HG03565 (cell line): ENCODE measurements around the gene DNAJB8.

Source experiments
- ATAC-seq: cut with Tn5 transposase; IDR thresholded peaks from one replicate; pipeline ENCODE4 v1.9.1; 2021; ENCODE audit warnings: mild to moderate bottlenecking, moderate library complexity; ENCODE audit not compliant: unreplicated experiment

Gene DNAJB8

GRCh38 chr3:128449111-128449638 lies 17.5 kb downstream of the DNAJB8 start:
- no peak for ATAC-seq

DNA sequence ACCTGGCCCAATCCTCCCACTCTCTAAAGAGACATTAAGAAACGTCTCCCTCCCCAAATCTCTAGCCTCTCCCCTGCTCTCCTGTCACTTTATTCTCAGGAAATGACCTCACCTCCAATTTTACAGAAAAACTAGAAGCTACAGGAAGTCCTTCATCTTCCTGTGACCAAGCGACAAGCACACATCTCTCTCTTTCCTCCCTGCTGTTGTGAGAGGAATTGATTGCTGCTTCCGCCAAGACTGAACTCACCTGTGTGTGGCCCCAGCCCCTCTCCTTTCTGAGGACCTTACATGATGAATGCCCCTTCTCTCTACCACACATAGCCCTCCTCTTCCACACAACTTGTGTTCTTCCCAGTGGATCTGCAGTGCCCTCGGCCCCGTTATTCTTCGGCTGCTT lies 18.2 kb downstream of the DNAJB8 start:
- no peak for ATAC-seq

- no peak for ATAC-seq
These were observed 19.1 kb downstream of the DNAJB8 start for GRCh38 chr3:128447561-128448013.

GRCh38 chr3:128446821-128447220 lies 19.9 kb downstream of the DNAJB8 start:
- ATAC-seq = no peak

DNA sequence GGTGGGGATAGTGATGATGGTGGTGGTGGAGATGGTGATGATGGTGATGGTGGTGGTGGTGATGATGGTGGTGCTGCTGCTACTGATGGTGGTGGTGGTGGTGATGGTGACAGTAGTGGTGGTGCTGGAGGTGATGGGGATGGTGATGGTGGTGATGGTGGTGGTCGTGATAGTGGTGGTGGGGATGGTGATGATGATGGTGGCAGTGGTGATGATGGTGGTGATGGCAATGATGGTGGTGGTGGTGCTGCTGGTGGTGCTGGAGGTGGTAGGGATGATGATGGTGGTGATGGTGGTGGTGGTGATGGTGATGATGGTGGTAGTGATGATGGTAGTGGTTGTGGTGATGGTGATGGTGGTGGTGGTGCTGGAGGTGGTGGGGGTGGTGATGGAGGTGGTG lies 21.3 kb downstream of the DNAJB8 start:
- ATAC-seq = no peak

- ATAC-seq = no peak
These were observed 22.9 kb downstream of the DNAJB8 start for GRCh38 chr3:128443771-128444170.

DNA sequence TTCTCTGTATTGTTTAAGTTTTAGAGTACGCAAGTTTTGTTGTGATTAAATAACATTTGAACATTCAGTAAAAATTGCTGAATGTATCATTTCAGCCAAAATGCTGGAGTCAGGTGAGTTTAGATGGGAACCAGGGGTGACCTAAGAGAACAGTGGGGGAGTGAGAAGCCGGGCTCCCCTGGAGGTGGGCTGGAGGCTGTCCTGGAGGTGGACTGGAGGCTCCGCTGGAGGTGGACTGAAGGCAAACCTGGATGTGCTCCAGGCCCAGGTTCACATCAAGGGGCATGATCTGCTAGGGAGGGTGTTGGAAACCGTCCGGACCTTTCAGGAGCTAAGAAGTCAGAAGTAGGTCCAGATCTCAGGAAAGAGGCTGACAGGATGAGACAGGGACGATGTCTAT lies 23.7 kb downstream of the DNAJB8 start:
- no peak for ATAC-seq

GRCh38 chr3:128442070-128442469 lies 24.6 kb downstream of the DNAJB8 start:
- no peak for ATAC-seq

- ATAC-seq = no peak
These were observed 27.5 kb downstream of the DNAJB8 start for GRCh38 chr3:128439226-128439625.

DNA sequence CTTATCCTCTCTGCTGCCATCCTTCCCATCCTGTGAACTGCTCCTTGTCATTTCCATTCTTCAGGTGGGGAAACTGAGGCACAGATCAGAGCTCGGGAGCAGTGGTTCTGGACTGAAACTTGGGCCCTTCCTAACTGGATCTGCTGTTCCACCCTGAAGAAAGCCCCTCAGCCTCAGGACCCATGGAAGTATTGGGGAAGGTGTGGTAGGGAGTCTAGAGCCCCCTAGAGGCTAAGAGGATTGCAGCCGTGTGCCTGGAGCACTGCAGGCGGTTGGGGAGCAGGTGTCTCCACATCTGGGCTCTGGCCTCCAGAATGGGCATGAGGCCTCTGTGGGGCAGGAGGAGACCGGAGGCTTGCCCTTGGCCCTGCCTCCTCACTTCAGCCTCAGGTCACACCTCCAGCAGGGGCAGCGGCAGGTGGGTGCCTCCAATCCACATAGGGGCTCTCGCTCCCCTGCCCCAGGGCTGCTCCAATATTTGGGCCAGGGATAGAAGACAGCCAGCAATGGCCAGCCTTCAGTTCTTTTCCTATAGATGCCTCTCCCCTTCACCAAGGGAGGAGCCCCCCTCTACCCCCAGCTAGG lies 28.1 kb downstream of the DNAJB8 start:
- no peak for ATAC-seq

- ATAC-seq = no peak
These were observed 30.5 kb downstream of the DNAJB8 start for GRCh38 chr3:128436214-128436613.

- ATAC-seq = no peak
These were observed 31.1 kb downstream of the DNAJB8 start for GRCh38 chr3:128435561-128435960.

DNA sequence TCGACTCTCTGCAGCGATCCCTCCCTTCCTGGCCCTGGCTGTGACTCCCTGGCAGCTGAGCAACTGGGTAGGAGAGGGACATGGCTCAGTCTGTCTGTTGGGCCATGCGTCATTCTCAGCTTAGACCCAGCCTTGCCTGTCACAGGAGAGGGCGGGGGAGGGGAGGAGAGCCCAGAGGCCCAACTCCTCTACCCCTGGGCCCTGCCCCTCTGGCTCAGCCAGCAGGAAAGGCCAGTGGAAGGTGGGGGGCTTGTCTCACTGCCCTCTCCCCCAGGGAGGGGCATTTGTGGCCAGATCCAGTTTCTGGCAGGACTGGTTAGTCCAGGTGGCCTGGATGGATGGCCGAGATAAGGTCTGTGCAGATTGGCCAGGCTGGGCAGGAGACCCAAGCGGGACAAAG lies 31.6 kb downstream of the DNAJB8 start:
- no peak for ATAC-seq

GRCh38 chr3:128434524-128434923 lies 32.2 kb downstream of the DNAJB8 start:
- ATAC-seq = no peak

DNA sequence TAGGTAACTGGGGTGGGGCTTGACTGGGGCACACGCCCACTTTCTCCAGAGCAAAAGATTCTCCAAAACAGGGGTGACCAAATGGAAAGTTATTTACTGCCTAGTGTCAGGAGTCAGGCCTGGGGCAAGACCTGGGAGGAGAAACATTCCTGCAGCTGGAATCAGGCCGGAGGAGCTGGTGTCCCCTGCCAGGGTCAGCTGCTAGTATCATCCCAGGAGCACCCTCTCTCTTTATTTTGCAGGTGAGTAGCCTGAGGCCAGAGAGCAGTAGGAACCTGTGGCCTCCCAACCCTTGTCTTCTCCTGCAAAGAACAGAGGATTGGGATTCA lies 32.9 kb downstream of the DNAJB8 start:
- ATAC-seq = no peak

DNA sequence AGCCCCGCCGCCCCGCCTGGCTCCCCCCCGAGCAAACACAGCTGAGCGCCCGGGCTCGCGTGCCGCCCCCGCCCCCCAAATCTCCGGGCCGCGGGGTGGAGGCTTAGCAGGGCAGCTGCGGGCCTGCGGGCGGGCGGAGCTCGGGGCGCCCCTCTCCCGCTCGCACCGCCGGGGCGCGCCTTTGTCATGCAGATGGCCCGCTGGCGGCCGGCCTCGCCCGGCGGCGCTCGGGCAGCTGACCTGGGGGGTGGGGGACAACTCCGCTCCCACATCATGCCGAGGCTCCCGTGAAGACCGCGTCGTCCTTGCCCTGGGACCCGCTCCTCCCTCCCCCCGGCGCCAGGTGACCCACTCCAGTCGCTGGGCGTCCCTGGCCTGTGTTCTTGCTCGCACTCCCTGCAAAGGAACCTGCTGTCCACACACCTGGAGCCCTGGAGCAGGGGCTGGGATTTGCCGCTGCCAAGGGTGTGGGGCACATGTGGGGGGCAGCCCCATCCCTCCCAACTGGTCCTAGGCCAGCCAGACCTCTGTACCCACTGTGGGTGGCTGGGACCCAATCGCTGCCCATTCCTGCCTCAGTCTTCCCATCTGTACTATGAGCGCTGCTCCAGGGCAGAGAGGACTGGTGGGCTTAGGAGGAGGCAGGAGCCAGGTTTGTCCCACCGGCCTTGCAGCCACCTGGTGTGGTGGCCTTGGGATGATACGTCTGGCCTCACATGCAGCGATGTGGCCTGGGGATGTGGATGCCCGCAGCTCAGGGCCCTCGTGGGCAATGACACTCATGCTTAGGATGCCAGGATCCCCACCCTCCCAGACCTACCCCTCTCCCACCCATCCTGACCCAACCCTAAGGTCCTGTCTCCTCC lies 33.5 kb downstream of the DNAJB8 start:
- no peak for ATAC-seq

GRCh38 chr3:128432301-128432970 lies 34.3 kb downstream of the DNAJB8 start:
- no peak for ATAC-seq

DNA sequence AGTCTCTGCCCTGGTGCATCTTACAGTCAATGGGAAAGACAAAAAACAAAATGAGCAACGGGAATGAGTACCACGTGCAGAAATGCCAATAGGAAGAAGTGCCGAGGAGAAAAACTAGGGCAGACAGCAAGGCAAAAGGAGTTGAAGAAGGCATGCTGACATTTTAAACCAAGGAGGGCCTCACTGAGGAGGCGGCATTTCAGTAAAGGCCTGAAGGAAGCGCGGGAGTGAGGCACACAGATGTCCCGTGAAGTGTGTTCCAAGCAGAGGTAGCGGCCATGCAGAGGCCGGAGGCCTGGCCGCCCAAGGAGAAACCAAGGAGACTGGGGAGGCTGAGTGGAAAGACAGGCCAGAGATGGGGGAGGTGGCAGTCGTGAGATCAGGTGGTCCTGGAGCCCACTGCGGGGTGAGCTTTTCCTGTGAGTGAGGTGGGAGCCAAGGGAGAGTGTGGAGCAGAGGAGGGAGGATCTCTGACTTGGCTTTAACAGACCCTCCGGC lies 34.8 kb downstream of the DNAJB8 start:
- ATAC-seq = no peak

DNA sequence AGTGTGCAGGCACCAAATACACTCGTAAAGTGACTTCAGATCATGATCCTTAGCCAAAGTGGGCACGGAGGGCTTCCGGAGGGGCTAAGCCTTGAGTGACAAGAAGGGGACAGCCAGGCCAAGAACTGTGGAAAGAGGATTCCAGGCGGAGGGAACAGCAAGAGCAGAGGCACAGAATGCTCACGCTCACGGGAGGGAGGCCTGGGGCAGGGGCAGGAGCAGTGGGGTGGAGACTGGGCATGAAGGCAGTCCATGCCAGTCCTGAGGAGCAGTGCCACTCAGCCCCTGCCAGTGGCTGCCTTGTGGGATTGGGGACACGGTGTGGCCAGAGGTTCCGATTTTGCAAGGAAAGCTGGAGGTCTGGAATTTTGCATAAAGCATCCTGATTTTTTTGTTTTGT lies 36.0 kb downstream of the DNAJB8 start:
- ATAC-seq = no peak

- no peak for ATAC-seq
These were observed 36.4 kb downstream of the DNAJB8 start for GRCh38 chr3:128430301-128430700.

DNA sequence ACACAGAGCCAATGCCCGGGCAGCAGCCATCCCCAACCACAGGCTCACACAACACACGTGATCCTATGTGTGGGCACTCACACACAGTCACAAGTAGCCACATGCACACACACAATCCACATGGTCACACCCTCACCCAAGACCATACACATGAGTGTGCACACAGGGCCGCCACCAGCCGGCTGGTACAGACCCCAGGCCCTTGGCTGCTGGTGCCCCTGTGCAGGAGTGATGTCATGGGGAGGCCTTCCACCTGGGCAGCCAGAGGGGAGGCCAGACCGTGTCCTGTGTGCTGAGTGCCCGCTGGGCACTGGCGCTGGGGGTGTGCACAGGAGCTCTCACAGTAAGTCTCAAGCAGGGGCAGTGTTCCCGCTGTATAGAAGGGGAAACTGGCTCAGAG lies 36.9 kb downstream of the DNAJB8 start:
- ATAC-seq = no peak

GRCh38 chr3:128429275-128429674 lies 37.4 kb downstream of the DNAJB8 start:
- ATAC-seq = no peak
